ENCODE data around the gene SSTR4.
"Not testable (repeated sequence)": the region's sequence is repeated elsewhere in the genome, so short reads cannot be mapped to it uniquely, and the experiment has no call there.

Gene SSTR4, protein sequence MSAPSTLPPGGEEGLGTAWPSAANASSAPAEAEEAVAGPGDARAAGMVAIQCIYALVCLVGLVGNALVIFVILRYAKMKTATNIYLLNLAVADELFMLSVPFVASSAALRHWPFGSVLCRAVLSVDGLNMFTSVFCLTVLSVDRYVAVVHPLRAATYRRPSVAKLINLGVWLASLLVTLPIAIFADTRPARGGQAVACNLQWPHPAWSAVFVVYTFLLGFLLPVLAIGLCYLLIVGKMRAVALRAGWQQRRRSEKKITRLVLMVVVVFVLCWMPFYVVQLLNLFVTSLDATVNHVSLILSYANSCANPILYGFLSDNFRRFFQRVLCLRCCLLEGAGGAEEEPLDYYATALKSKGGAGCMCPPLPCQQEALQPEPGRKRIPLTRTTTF

DNA sequence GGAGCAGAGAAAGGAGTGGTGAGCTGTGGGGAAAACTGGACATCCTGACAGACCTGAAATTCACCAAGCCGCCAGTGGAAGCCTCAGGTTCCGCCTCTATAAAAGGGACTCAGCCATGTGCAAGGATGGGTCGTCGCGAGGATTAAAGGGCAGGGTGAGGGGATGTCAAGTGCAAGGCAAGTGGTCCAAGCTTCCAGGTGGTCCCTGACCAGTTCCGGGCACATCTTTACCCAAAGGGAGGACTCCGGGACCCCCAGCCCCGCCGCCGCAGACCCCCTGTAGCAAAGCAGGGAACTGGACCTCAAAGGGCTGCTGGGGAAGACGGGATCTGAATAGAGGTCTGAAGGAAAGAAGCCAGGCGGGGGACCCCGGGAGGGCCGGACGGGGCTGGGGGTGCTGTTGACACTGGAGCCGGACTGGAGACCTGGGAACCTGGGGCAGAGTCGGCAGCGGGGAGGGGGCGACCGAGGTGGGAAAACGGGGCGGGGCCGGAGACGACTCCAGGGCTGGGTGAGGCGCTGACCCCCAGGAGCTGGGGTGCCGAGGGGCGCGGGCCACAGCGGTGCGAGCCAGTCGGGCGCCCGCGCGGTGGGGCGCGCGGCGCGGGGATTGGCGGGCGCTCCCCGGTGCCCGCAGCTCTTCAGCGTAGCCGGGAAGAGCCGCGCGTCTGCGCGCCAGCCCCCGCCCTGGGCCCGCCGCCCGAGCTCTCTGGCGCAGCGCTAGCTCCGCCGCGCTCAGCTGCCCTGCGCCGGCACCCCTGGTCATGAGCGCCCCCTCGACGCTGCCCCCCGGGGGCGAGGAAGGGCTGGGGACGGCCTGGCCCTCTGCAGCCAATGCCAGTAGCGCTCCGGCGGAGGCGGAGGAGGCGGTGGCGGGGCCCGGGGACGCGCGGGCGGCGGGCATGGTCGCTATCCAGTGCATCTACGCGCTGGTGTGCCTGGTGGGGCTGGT, at the start of gene SSTR4:
Gene SSTR4, plus strand, starts transcription at position 592 of the 951 bp plus-strand sequence. Its CDS starts 172 bp downstream, at position 764.
- no peak for DNase-seq

DNA sequence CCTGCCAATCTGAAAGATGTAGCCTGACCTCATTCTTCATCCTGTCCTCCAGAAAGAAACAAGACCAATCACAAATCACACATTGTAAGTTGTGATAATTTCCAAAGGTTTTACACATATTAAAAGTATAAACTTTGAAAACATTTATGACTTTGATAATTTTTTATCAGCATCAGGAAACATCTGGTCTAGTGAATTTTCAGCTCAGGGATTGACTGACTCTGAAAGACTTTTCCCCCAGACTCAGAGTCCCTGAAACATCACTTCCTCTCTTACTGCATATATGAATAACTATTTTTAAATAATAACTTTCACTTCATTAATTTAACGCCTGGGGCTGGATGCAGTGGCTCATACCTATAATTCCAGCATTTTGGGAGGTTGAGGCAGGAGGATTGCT, 48.5 kb upstream of the SSTR4 start:
- DNase-seq = no peak

DNA sequence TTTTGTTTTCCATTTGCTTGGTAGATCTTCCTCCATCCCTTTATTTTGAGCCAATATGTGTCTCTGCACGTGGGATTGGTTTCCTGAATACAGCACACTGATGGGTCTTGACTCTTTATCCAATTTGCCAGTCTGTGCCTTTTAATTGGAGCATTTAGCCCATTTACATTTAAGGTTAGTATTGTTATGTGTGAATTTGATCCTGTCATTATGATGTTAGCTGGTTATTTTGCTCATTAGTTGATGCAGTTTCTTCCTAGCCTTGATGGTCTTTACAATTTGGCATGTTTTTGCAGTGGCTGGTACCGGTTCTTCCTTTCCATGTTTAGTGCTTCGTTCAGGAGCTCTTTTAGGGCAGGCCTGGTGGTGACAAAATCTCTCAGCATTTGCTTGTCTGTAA, 43.7 kb upstream of the SSTR4 start:
- DNase-seq = not testable (repeated sequence)

DNA sequence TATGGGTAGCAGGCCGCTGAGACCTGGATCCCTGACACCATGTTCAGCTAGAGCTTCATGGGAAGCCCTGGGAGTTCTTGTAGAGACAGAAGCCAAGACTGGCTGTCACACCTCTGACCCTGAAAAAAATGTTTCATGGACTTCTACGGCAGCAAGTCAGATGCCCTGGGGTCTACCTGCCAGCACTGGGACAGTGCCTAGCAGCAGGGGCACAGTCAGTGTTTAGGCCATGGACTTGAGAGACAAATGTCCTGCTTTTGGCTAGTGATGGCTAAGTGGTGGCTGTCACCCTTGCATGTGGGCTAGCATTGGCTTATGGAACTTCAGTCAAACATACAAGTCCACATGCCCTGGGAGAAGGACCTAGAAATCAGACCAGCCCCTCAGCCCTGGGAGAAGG, 41.3 kb upstream of the SSTR4 start:
- no peak for DNase-seq

DNA sequence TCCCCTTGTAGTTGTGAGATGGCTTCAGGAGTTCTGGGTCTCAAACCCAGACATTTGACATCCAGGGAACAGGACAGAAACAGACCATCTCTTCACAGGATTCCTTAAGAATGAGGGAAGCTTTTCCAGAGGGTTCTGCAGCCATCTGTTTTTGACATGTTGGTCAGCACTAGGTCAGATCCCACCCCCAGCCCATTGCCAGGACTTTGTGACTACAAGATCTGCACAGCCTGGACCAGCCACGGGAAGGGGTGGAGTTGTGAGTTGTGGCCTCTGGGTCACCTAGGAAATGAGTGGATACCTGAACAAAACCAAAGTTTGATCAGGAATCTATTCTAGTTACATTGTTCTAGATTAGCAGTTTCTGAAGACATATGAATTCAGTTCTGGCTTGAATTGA, 39.2 kb upstream of the SSTR4 start:
- DNase-seq = no peak

DNA sequence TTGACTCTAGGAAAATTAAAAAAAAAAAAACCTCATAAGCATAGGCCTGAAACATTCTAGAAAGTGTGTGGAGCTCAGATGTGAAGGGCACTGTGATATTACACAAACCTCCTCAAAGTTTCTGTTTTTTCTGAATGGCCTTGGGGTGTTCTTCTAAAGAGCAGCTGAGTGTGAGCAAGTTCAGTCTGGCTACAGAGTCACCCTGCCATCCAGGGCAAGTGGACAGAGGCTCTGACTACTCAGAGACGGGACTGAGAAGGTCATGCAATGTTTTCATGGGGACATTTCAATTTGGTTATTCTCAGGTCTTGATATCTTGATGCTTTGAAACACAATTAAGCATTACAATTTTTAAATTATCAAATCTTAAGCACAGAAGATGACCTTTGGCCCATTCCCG, 36.6 kb upstream of the SSTR4 start:
- no peak for DNase-seq

DNA sequence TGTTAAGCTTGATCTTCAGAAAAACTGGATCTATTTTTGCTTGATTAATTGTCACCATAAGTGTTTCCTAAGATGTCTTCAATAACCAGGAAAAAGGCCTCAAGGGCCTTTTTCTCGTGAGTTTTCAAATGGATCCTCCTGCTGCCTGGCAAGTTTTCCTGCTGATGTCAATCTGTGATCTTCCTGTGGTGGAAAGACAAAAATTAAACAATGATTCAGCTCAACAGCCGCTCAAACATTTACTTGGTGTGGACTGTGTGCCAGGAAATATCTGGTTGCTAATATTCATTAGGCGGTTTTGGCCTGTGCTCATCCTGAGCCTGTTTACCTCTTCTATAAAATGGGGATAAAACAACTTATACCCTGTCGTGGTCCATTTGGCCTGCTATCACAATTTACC, 35.4 kb upstream of the SSTR4 start:
- DNase-seq = no peak

DNA sequence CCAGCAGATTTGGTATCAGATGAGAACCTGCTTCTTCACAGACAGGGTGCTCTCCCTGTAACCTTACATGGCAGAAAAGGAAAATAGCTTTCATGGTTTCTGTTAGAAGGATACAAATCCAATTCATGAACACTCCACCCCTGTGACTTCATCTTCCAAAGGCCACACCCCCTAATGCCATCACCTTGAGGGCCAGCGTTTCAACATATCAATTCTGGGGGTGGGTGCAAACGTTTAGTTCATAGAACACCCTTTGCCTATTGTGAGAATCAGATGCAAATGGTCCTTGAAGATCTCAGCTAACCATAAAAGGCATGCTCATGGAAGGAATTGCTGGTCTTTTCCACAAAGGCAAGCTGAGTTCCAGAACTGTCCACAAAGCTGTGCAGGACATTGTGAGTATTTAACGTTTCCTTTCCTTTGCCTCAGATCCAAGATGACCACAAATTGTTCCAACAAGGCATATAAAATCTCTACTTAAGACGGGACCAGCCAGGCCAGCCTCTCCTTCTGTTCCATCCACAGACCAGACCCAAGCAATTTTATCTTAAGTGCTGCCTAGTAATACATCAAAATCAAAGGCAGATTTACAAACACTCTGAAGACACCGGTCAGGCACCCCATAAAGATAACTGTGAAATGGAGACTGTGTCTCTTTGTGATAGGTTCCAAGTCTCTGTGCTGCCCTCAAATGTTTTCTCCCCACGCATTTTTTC, 34.7 kb upstream of the SSTR4 start:
- no peak for DNase-seq

DNA sequence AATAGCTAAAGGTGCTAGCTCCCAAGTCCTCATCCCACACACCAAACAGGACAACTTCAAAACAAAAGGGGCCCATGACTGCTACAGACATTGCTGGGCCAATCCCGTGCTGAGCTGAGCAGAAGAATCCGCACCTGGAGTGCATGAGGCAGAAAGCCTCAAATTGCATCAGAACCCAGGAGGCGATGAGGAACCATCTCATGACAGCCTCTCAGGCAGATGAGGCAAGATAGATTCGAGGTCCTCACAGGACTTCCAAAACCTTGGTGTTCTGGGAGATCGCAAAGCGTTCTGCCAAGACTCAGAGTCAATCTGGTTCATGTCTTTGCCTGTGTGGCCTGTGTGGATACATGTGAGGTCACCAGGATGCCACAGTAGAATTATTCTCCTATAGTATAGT, 32.8 kb upstream of the SSTR4 start:
- no peak for DNase-seq

DNA sequence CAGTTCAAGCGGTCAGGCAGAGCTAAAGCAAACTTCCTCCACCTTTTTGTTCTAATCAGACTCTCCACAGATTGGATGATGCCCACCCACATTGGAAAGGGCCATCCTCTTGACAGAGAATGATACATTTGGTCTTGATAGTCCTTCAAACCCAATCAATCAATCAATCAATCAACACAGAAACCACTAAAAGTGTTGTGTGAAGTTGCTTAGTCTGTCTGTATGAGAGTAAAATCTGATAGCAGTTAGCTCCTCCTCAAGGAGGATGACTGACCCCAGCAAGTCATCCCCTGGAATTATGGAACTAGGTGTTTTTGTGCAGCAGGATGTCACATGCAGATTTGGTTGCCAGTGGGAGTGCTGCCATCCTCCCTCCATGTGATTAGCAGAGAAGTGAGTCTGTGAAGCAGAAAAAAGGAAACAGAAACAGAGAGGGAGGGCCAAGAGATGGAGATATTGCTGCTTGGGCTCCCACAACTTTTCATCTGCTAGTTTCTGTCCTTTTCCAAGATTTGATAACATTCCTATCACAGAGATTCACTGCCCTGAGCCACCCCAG, 32.0 kb upstream of the SSTR4 start:
- DNase-seq = no peak

DNA sequence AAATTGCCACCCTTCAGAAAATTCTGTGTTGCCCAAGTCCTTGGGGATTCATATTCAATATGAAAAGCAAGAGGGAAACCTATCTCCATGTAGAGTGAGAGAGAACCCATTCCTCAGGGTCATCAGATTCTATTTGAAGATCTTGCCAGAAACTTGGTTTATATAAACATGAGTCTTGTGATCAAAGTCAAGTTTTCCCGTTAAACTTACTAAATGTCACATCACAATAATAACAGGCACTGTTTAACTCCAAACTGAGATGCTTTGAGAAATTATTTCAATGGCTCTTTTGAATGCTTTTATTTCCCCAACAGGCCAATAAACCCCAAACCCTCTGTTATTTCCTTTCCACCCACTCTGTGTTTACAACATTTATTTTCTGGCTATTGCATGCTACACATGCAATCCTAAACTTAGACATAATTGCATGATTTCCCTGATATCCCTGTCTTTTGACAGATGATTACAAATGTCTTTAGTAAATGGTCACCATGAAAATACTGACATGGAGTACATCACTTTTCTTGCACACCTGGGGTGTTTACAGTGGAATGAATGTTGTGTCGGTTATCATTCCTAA, 31.1 kb upstream of the SSTR4 start:
- DNase-seq = no peak

DNA sequence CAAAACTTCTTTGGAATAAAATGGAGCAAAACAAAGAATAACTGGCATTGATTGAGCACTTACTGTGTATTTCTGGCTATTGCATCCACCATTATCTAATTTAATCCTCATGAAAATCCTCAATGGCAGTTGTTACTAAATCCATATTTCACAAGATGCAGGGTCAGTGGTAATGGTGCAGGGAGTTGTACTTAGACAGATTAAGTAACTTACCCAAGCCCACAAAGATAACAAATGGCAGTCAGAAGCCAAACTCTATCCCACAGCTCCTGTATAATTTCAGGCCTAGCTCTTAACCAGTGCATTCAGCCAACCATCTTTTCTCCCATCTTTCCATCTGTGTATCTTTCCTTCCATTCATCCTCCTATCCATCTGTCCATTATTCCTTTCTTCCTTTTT, 29.3 kb upstream of the SSTR4 start:
- no peak for DNase-seq

DNA sequence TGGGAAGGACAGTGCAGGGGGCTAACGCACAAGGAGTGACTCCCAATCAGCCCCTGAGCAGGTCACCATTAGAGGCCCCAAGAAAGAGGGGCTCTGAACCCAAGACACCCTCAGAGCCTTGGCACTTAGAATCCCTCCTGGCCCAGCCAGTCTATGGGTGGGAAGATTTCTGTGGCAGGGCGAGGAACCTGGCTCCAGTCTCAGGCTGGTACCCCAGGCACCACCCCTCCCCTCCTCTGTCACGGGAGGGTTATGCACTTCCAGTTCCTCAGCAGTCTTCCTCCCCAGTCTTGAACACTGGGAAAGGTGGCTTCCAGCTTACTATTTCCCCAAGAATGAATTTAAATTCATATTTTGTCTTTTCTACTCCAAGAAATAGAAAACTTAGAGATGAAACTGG, 27.6 kb upstream of the SSTR4 start:
- no peak for DNase-seq

DNA sequence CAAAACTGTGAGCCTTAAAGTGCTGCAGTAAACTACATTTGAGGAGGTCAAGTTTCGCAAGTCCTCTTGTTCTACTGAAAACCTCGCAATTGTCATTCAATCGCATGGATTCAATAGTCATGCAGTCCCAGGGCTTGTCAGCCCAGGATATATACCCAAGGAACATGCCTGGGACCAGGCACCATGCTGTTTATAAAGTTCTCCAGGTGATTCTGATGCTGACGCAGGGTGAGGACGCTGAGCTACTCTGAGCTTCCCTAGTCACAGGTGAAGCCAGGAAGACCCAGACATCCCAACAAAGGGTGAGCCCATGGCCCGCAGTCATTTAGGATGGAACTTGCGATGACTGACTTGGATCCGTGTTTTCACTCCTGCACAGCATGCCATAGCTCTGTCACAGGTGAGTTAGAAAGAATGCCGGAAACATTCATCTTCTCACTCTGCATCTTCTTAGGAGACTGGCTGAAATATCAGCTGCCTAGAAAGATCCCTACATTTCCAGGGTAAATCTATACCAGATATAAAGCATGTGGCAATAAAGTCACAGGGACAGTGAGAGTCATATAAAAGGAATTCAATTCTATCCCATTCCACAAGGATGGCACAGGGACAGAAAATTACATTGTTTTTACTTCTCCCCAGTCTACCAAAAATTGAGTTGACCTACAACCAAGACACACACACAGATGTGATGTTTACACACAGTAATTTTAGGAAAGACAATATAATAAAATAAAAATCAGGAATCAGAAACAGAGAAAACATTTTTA, 27.0 kb upstream of the SSTR4 start:
- DNase-seq = no peak

DNA sequence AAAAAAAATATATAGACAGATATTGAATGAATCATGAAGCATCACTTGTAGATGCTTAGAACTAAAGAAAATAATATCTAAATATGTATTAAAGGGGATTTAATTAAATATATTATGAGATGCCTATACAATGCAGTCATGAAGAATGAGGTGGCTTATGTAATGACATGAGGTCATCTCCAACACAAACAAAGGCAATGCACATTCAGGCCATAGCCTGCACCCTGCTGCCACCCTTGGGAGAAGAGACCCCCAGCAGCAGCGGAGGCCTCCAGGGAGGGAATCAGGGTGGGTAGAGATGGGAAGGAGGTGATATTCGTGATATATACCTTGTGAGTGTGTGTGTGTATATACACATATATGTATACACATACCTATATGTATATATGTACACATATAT, 26.4 kb upstream of the SSTR4 start:
- no peak for DNase-seq

DNA sequence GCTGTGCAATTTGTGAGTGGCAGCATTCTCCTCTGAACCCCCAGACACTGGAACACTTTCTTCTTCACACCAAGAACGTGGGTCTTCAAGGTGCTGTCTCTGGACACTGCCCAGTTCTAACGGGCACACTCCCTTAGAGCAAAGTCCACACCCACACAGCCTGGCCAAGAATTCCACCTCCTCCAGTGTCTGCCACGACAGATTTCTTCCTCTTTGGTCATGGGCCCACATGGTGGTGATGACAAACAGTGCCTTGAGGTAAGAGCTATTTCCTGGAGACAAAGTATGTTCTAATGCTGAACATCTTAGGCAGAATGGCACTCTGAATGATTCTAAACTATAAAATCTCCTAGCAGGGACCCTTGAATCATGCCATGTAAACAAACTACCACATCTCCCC, 25.5 kb upstream of the SSTR4 start:
- no peak for DNase-seq

DNA sequence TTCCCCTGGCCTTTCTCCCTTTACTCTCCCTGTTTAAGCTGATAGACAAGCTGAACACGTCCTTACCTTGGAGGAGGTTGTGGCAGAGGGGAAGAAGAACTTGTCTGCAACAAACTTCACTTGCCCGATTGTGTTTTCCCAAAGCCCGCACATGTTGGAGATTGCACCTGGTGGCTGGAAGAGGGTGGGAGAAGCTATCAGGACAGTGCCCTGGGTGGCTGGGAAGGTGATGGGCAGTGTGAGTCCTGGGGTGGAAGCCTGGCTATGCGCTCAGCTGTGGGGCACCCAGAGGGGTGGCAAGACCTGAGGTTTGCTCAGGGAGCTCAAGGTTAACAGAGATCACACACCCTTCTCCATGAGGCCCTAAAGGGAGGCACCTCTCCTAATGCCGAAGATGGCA, 25.0 kb upstream of the SSTR4 start:
- no peak for DNase-seq

DNA sequence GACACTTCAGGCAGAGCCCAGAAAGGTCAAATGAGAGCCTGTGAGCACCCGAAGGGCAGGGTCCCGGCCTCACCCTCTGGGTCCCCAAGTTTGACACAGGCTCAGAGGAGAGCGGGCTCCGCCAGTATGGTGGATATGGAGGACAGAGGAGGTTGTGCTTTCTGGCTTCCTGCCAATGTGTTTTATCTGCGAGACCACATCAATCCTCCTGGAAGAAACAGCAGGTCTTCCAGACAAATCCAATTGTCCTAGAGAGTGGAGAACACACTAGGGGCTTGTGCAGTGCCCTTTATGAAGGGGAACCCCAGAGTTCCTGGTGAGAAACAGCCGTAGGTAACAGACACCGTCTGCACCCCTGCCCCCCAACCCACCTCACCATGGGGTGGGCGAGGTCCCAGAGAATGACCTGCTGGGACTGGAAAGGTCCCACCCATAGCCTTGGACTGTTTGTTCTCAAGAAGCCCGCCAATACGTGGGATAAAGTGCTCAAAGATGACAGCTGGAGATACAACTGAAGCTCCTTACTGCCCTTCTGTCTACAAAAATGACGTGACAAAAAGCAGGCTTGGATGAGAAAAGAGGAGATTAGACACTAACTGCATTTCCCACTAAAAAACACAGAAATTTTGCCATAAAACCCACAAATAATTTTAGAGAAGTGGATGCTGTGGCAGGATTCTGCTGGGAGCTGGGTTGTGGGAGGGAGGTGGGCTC, 23.9 kb upstream of the SSTR4 start:
- no peak for DNase-seq

DNA sequence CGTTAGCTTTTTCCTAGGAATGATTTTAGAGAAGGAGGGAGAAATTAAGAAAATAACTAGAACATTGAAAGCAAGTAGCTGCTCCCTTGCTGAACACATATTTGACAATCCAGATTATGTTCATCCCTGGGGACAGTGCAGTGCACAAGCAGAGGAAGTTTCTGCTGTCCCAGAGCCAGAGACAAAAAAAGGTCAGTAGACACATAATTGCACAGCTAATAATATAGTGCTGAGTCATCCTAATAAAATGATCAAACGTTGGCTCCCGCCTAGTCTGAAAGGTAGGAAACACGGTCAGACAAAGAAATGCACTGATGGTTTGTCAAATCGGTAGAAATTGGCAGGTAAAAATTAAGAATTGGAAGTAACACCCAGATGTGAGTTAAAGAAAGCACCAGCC, 21.7 kb upstream of the SSTR4 start:
- no peak for DNase-seq

DNA sequence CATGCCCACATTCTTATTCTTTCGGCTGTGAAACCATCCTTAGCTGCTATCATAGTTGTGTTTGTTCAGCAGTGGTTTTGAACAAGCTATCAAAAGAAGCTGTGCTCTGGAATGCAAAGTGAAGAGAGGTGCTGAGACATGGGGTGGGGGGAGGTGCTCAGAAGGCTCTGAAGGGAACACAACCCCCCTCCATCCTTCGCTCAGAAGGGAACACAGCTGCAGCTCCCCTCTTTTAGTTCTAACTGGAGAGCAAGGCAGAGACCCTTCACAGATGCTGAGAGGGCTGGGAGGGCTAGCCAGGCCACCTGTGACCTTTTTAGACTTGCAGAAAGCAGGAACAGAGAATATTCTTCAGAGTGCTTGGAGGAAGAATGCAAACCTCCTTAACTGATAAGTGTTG, 17.6 kb upstream of the SSTR4 start:
- no peak for DNase-seq

DNA sequence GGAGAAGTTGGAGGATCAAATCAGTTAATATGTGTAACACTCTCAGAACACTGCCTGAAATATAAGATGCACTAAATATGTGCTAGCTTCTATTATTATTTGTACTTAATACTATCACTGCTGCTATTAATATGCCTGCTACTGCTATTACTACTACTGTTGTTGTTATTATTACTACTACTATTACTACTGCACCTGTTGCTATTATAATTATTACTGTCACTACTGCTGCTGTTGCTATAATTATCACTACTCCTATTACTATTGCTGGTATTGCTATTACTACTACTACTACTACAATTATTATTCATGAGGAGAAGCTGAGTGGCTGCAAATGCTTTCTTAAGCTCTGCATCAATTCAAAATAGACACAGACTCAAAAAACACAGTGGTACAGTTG, 16.7 kb upstream of the SSTR4 start:
- no peak for DNase-seq
